GM23338 (cell line): ENCODE data around the gene ANKRD1.
A peak's percentile ranks its signal among the peaks of the same experiment; 100 is the strongest.
"Not testable (repeated sequence)": the region's sequence is repeated elsewhere in the genome, so short reads cannot be mapped to it uniquely, and the experiment has no call there.

Source experiments
- CREB1 ChIP-seq: fragments of 250-450 bp; sonication (Bioruptor Pico); IDR thresholded peaks from 2 replicates; pipeline ENCODE4 v1.5.0; 2020; ENCODE audit warnings: low read depth, mild to moderate bottlenecking, moderate library complexity
- EZH2 ChIP-seq: fragments of 200-600 bp; sonication (generic); IDR thresholded peaks from one replicate; pipeline ENCODE4 v1.8.0; 2017; ENCODE audit warnings: antibody characterized with exemption, mild to moderate bottlenecking, low read depth; ENCODE audit not compliant: unreplicated experiment
- EZH2phosphoT487 ChIP-seq: fragments of 200-600 bp; sonication (generic); IDR thresholded peaks from one replicate; pipeline ENCODE4 v1.8.1; 2018; ENCODE audit warnings: antibody characterized with exemption; ENCODE audit not compliant: unreplicated experiment
- JUNB ChIP-seq: IDR thresholded peaks from one replicate; pipeline ENCODE4 v1.6.1; 2016; ENCODE audit warnings: antibody characterized with exemption; ENCODE audit not compliant: unreplicated experiment
- NANOG ChIP-seq: IDR thresholded peaks from 2 replicates; pipeline ENCODE4 v1.6.1; 2016; ENCODE audit warnings: antibody characterized with exemption, borderline replicate concordance
- POLR2AphosphoS5 ChIP-seq: IDR thresholded peaks from 2 replicates; pipeline ENCODE4 v1.6.1; 2016; ENCODE audit warnings: antibody characterized with exemption, low read depth
- ZNF114 ChIP-seq: fragments of 250-450 bp; sonication (Bioruptor Pico); IDR thresholded peaks from 2 replicates; pipeline ENCODE4 v1.5.0; 2020; ENCODE audit warnings: mild to moderate bottlenecking, moderate library complexity
- TF ChIP-seq, protein P1 (sequence below): IDR thresholded peaks from one replicate; pipeline ENCODE4 v1.6.1; 2018; ENCODE audit warnings: antibody characterized with exemption; ENCODE audit not compliant: unreplicated experiment
- TF ChIP-seq, protein P2 (sequence below), 2 experiments: fragments of 200-600 bp in 1 of 2; sonication (generic) in 1 of 2; conservative IDR thresholded peaks; 2 replicates each; pipeline versions ENCODE4 v1.5.1 to v1.6.1; 2016 to 2017; ENCODE audit warnings: antibody characterized with exemption in 2 of 2, low read depth in 2 of 2, mild to moderate bottlenecking in 2 of 2, moderate library complexity in 1 of 2
- TF ChIP-seq, protein P3 (sequence below): IDR thresholded peaks from 2 replicates; pipeline ENCODE4 v1.6.1; 2016; ENCODE audit warnings: antibody characterized with exemption

- TF ChIP-seq, protein P1, sequence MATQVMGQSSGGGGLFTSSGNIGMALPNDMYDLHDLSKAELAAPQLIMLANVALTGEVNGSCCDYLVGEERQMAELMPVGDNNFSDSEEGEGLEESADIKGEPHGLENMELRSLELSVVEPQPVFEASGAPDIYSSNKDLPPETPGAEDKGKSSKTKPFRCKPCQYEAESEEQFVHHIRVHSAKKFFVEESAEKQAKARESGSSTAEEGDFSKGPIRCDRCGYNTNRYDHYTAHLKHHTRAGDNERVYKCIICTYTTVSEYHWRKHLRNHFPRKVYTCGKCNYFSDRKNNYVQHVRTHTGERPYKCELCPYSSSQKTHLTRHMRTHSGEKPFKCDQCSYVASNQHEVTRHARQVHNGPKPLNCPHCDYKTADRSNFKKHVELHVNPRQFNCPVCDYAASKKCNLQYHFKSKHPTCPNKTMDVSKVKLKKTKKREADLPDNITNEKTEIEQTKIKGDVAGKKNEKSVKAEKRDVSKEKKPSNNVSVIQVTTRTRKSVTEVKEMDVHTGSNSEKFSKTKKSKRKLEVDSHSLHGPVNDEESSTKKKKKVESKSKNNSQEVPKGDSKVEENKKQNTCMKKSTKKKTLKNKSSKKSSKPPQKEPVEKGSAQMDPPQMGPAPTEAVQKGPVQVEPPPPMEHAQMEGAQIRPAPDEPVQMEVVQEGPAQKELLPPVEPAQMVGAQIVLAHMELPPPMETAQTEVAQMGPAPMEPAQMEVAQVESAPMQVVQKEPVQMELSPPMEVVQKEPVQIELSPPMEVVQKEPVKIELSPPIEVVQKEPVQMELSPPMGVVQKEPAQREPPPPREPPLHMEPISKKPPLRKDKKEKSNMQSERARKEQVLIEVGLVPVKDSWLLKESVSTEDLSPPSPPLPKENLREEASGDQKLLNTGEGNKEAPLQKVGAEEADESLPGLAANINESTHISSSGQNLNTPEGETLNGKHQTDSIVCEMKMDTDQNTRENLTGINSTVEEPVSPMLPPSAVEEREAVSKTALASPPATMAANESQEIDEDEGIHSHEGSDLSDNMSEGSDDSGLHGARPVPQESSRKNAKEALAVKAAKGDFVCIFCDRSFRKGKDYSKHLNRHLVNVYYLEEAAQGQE: not testable (repeated sequence)
- not testable (repeated sequence) for TF ChIP-seq EZH2phosphoT487; NANOG; POLR2AphosphoS5; EZH2; CREB1; JUNB; ZNF114 (CRISPR knock-in tag)
- TF ChIP-seq, protein P2, sequence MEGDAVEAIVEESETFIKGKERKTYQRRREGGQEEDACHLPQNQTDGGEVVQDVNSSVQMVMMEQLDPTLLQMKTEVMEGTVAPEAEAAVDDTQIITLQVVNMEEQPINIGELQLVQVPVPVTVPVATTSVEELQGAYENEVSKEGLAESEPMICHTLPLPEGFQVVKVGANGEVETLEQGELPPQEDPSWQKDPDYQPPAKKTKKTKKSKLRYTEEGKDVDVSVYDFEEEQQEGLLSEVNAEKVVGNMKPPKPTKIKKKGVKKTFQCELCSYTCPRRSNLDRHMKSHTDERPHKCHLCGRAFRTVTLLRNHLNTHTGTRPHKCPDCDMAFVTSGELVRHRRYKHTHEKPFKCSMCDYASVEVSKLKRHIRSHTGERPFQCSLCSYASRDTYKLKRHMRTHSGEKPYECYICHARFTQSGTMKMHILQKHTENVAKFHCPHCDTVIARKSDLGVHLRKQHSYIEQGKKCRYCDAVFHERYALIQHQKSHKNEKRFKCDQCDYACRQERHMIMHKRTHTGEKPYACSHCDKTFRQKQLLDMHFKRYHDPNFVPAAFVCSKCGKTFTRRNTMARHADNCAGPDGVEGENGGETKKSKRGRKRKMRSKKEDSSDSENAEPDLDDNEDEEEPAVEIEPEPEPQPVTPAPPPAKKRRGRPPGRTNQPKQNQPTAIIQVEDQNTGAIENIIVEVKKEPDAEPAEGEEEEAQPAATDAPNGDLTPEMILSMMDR (conservative IDR thresholded peaks at IDR 0.05; ENCODE audit: low read depth in 2 of 2): peak in 1 of 2 experiments; percentile 76; a peak in 3 of 4 replicates
- TF ChIP-seq, protein P3, sequence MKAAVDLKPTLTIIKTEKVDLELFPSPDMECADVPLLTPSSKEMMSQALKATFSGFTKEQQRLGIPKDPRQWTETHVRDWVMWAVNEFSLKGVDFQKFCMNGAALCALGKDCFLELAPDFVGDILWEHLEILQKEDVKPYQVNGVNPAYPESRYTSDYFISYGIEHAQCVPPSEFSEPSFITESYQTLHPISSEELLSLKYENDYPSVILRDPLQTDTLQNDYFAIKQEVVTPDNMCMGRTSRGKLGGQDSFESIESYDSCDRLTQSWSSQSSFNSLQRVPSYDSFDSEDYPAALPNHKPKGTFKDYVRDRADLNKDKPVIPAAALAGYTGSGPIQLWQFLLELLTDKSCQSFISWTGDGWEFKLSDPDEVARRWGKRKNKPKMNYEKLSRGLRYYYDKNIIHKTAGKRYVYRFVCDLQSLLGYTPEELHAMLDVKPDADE: not testable (repeated sequence)
These were observed 40.7 kb downstream of the ANKRD1 start for GRCh38 chr10:90880059-90880719.
